WTC11 (cell line): ENCODE measurements around the gene FDXACB1. TPM values are rescaled to one million over a fixed set of nuclear protein-coding genes. Genes with fewer than 3 reads are reported as not detected.

Experiments
- ATAC-seq: fragments of 200-7000 bp; cut with Tn5 transposase; 2 replicates; pipeline ENCODE4 v1.10.0; 2021; ENCODE audit warnings: mild to moderate bottlenecking, moderate library complexity
- CTCF ChIA-PET: fragments of 300-600 bp; sonication (Branson Sonifier 250); formaldehyde crosslinking; loops from one replicate; lab custom pipeline; 2021; ENCODE audit warnings: antibody characterized with exemption; lab: Charles Lee
- POLR2A ChIA-PET: fragments of 350-600 bp; sonication (Branson Sonifier 250); formaldehyde crosslinking; loops from one replicate; lab custom pipeline; 2021; ENCODE audit warnings: antibody characterized with exemption; lab: Charles Lee
- DNase-seq: peaks from one replicate; pipeline ENCODE4 v3.0.0; 2021; ENCODE audit warnings: low spot score
- H3K27ac Mint-ChIP-seq: 2 replicates; pipeline ENCODE4 v1.8.0; 2021; ENCODE audit warnings: mixed read lengths
- H3K27me3 Mint-ChIP-seq: 2 replicates; pipeline ENCODE4 v1.8.0; 2021; ENCODE audit warnings: low read depth, mild to moderate bottlenecking, moderate library complexity, mixed read lengths
- H3K36me3 Mint-ChIP-seq: 2 replicates; pipeline ENCODE4 v1.8.0; 2021; ENCODE audit warnings: mixed read lengths
- H3K4me1 Mint-ChIP-seq: 2 replicates; pipeline ENCODE4 v1.8.0; 2022; ENCODE audit warnings: mixed read lengths
- H3K4me3 Mint-ChIP-seq: 2 replicates; pipeline ENCODE4 v1.8.0; 2021; ENCODE audit warnings: mild to moderate bottlenecking, moderate library complexity, mixed read lengths
- H3K9me3 Mint-ChIP-seq: 2 replicates; pipeline ENCODE4 v1.8.0; 2021; ENCODE audit warnings: mixed read lengths
- CBFB ChIP-seq: sonication (generic); formaldehyde crosslinking; IDR thresholded peaks from 2 replicates; pipeline ENCODE4 v1.8.1; 2022; ENCODE audit warnings: mild to moderate bottlenecking, low read depth, missing genetic modification reagents
- CTCF ChIP-seq: fragments of 200-600 bp; IDR thresholded peaks from 2 replicates; pipeline ENCODE4 v1.8.0; 2022; ENCODE audit warnings: antibody characterized with exemption
- EMX1 ChIP-seq: fragments of 250-450 bp; sonication (Bioruptor Pico); IDR thresholded peaks from 2 replicates; pipeline ENCODE4 v1.8.0; 2021; ENCODE audit warnings: mild to moderate bottlenecking
- ERG ChIP-seq: fragments of 250-450 bp; sonication (Bioruptor Pico); IDR thresholded peaks from 2 replicates; pipeline ENCODE4 v1.8.0; 2021; ENCODE audit warnings: mild to moderate bottlenecking
- GABPB1 ChIP-seq: sonication (generic); formaldehyde crosslinking; IDR thresholded peaks from 2 replicates; pipeline ENCODE4 v1.8.1; 2023; ENCODE audit warnings: mild to moderate bottlenecking, missing genetic modification reagents
- HMGA2 ChIP-seq: fragments of 250-450 bp; sonication (Bioruptor Pico); IDR thresholded peaks from 2 replicates; pipeline ENCODE4 v1.4.0; 2021; ENCODE audit warnings: mild to moderate bottlenecking, moderate library complexity
- MXD4 ChIP-seq: fragments of 250-450 bp; sonication (Bioruptor Pico); IDR thresholded peaks from 2 replicates; pipeline ENCODE4 v1.8.0; 2021; ENCODE audit warnings: mild to moderate bottlenecking, moderate library complexity, borderline replicate concordance
- USF1 ChIP-seq: sonication (generic); formaldehyde crosslinking; IDR thresholded peaks from 2 replicates; pipeline ENCODE4 v1.8.0; 2022; ENCODE audit warnings: mild to moderate bottlenecking, missing genetic modification reagents
- ZNF121 ChIP-seq: sonication (generic); formaldehyde crosslinking; IDR thresholded peaks from 2 replicates; pipeline ENCODE4 v1.8.0; 2023; ENCODE audit warnings: missing genetic modification reagents
- ZNF138 ChIP-seq: sonication (generic); formaldehyde crosslinking; conservative IDR thresholded peaks from 2 replicates; pipeline ENCODE4 v1.8.1; 2022; ENCODE audit warnings: mild to moderate bottlenecking, moderate library complexity, missing genetic modification reagents
- ZNF423 ChIP-seq: fragments of 250-450 bp; sonication (Bioruptor Pico); IDR thresholded peaks from 2 replicates; pipeline ENCODE4 v2.1.2; 2022; ENCODE audit warnings: mild to moderate bottlenecking, moderate library complexity
- ZNF532 ChIP-seq: fragments of 250-450 bp; sonication (Bioruptor Pico); IDR thresholded peaks from 2 replicates; pipeline ENCODE4 v1.9.0; 2021; ENCODE audit warnings: mild to moderate bottlenecking, borderline replicate concordance
- total RNA-seq: library from RNA; stranded (reverse); gene quantifications from 3 replicates; pipeline ENCODE4 v1.2.3, GENCODE V29; 2021
- TF ChIP-seq, protein P1 (sequence below): fragments of 250-450 bp; sonication (Bioruptor Pico); IDR thresholded peaks from 2 replicates; pipeline ENCODE4 v1.9.0; 2021; ENCODE audit warnings: mild to moderate bottlenecking

The FDXACB1 gene
- total RNA-seq, 1 experiment from 2014 or later: 2.5 TPM

- ChIA-PET POLR2A (interaction anchor here (1.5 to 1.9 kb wide), 2 partner anchors 9 to 21 kb away, joined by 6 to 10 read pairs; no protein-coding TSS in a partner anchor), CTCF (interaction anchor here (0.6 to 3.1 kb wide), 4 partner anchors 14 to 595 kb away, joined by 3 to 34 read pairs (median 14); no protein-coding TSS in a partner anchor)
- Mint-ChIP-seq H3K27me3 (no peaks in the 10 kb centered on the region; the same call in 1 of the 2 replicates), H3K4me3 (no peak overlapping the region), H3K9me3 (no peaks in the 10 kb centered on the region), H3K36me3 (no peaks in the 10 kb centered on the region; the same call in 1 of the 2 replicates), H3K4me1 (peaks cover 38% of the 10 kb centered on the region), H3K27ac (peak overlapping the region; percentile 29; the same call in 1 of the 2 replicates)
- DNase-seq (no peak), ATAC-seq (no peak)
- no peak for TF ChIP-seq USF1 (CRISPR knock-in tag)
- no peak for TF ChIP-seq MXD4
- TF ChIP-seq CTCF: no peak
- TF ChIP-seq CBFB (CRISPR knock-in tag): no peak
- TF ChIP-seq GABPB1 (CRISPR knock-in tag): 0 out of 2 replicates have a peak, but pooled peaks have one; percentile 22
- no peak for TF ChIP-seq EMX1 (CRISPR knock-in tag)
- TF ChIP-seq ZNF138 (CRISPR knock-in tag): no peak
- TF ChIP-seq HMGA2 (CRISPR knock-in tag): no peak
- no peak for TF ChIP-seq ZNF532 (CRISPR knock-in tag)
These were observed 38.8 kb upstream of the FDXACB1 start for GRCh38 chr11:111917788-111918187.

- TF ChIP-seq ERG (CRISPR knock-in tag) (no peak), ZNF121 (CRISPR knock-in tag) (peak; percentile 94)
- Mint-ChIP-seq H3K9me3 (no peaks in the 10 kb centered on the region), H3K27ac (peak overlapping the region; percentile 10; the same call in 1 of the 2 replicates), H3K27me3 (no peaks in the 10 kb centered on the region; the same call in 1 of the 2 replicates), H3K36me3 (no peaks in the 10 kb centered on the region; the same call in 1 of the 2 replicates), H3K4me1 (peaks cover 39% of the 10 kb centered on the region), H3K4me3 (no peak overlapping the region)
- no peak for ATAC-seq
- DNase-seq: no peak
- ChIA-PET CTCF (interaction anchor here (0.6 to 3.1 kb wide), 4 partner anchors 14 to 594 kb away, joined by 3 to 34 read pairs (median 14); no protein-coding TSS in a partner anchor), POLR2A (interaction anchor here (1.9 kb wide), 1 partner anchor 9 kb away, joined by 10 read pairs; no protein-coding TSS in a partner anchor)
These were observed 38.3 kb upstream of the FDXACB1 start for GRCh38 chr11:111917312-111917711.

- peaks cover 44% of the 10 kb centered on the region for H3K4me1 Mint-ChIP-seq
- peak overlapping the region; percentile 10; the same call in 1 of the 2 replicates for H3K27ac Mint-ChIP-seq
- no peaks in the 10 kb centered on the region; the same call in 1 of the 2 replicates for H3K27me3 Mint-ChIP-seq
These were observed 37.8 kb upstream of the FDXACB1 start for GRCh38 chr11:111916768-111917167.

More at GRCh38 chr11:111916768-111917167, 37.8 kb upstream of the FDXACB1 start:
- POLR2A ChIA-PET: no interaction called here
- DNase-seq (no peak), ATAC-seq (no peak)
- TF ChIP-seq, protein P1, sequence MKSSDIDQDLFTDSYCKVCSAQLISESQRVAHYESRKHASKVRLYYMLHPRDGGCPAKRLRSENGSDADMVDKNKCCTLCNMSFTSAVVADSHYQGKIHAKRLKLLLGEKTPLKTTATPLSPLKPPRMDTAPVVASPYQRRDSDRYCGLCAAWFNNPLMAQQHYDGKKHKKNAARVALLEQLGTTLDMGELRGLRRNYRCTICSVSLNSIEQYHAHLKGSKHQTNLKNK (CRISPR knock-in tag): no peak
- TF ChIP-seq ZNF138 (CRISPR knock-in tag) (no peak), ZNF423 (CRISPR knock-in tag) (no peak)
- CTCF ChIA-PET: interaction anchor here (1.4 kb wide), 1 partner anchor 46 kb away, joined by 3 read pairs; no protein-coding TSS in a partner anchor
- no peaks in the 10 kb centered on the region; the same call in 1 of the 2 replicates for H3K36me3 Mint-ChIP-seq
- H3K9me3 Mint-ChIP-seq: no peaks in the 10 kb centered on the region
- no peak overlapping the region for H3K4me3 Mint-ChIP-seq
